IMR-90 (cell line): ENCODE measurements around the gene CCDC141.

Experiments used
- BHLHE40 ChIP-seq: fragments of 150-350 bp; IDR thresholded peaks from 2 replicates; pipeline ENCODE4 v1.6.1; 2016; ENCODE audit warnings: mild to moderate bottlenecking, low read depth, low read length
- CEBPB ChIP-seq: IDR thresholded peaks from 2 replicates; pipeline ENCODE4 v1.6.1; 2012; ENCODE audit warnings: low read depth, low read length, improper control_type of control experiment
- FOS ChIP-seq: fragments of 150-350 bp; IDR thresholded peaks from 2 replicates; pipeline ENCODE4 v1.6.1; 2016; ENCODE audit warnings: low read depth, low read length
- MAFK ChIP-seq: IDR thresholded peaks from 2 replicates; pipeline ENCODE4 v1.6.1; 2012; ENCODE audit warnings: low read depth, low read length, improper control_type of control experiment
- MAZ ChIP-seq: IDR thresholded peaks from 2 replicates; pipeline ENCODE4 v1.6.1; 2012; ENCODE audit warnings: low read depth, mild to moderate bottlenecking, low read length, improper control_type of control experiment, moderate library complexity, borderline replicate concordance
- MXI1 ChIP-seq: IDR thresholded peaks from 2 replicates; pipeline ENCODE4 v1.6.1; 2012; ENCODE audit warnings: low read depth, mild to moderate bottlenecking, low read length, moderate library complexity, borderline replicate concordance
- NFE2L2 ChIP-seq: fragments of 150-350 bp; IDR thresholded peaks from 2 replicates; pipeline ENCODE4 v1.6.1; 2016; ENCODE audit warnings: low read depth, mild to moderate bottlenecking, low read length
- POLR2A ChIP-seq: IDR thresholded peaks from 2 replicates; pipeline ENCODE4 v1.6.1; 2012; ENCODE audit warnings: mild to moderate bottlenecking, low read depth, low read length
- RAD21 ChIP-seq: IDR thresholded peaks from 2 replicates; pipeline ENCODE4 v1.6.1; 2012; ENCODE audit warnings: low read length, improper control_type of control experiment
- RCOR1 ChIP-seq: IDR thresholded peaks from 2 replicates; pipeline ENCODE4 v1.6.1; 2012; ENCODE audit warnings: mild to moderate bottlenecking, low read length, improper control_type of control experiment; ENCODE audit not compliant: insufficient replicate concordance
- SMC3 ChIP-seq: fragments of 150-350 bp; IDR thresholded peaks from 2 replicates; pipeline ENCODE4 v1.6.1; 2016; ENCODE audit warnings: low read depth, mild to moderate bottlenecking, antibody characterized with exemption, low read length, moderate library complexity
- TF ChIP-seq, protein P1 (sequence below): conservative IDR thresholded peaks from 2 replicates; pipeline ENCODE4 v1.5.1; 2012; ENCODE audit warnings: mild to moderate bottlenecking, low read depth, low read length, improper control_type of control experiment
- TF ChIP-seq, protein P2 (sequence below): fragments of 150-350 bp; IDR thresholded peaks from 2 replicates; pipeline ENCODE4 v1.6.1; 2017; ENCODE audit warnings: mild to moderate bottlenecking, antibody characterized with exemption, low read length, low read depth

DNA sequence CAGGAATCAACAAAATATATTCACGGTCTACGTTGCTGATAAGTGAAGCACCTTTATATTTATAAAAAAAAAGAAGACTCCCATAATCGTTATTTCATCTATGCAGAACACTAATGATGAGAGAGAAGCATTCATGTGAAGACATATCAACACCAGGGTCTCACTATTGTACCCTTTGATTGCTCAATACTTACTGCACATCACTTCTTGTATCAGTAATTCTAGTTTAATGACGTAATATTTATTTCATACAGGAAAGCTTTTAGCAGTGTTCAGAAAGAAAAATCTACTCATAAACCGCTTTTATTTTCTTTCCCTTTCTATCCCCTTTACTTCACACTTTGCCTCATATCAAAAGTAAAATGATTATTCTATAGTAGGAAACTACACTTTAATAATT, 30.7 kb downstream of the CCDC141 start:
- TF ChIP-seq MAZ: no peak
- no peak for TF ChIP-seq POLR2A
- TF ChIP-seq, protein P1, sequence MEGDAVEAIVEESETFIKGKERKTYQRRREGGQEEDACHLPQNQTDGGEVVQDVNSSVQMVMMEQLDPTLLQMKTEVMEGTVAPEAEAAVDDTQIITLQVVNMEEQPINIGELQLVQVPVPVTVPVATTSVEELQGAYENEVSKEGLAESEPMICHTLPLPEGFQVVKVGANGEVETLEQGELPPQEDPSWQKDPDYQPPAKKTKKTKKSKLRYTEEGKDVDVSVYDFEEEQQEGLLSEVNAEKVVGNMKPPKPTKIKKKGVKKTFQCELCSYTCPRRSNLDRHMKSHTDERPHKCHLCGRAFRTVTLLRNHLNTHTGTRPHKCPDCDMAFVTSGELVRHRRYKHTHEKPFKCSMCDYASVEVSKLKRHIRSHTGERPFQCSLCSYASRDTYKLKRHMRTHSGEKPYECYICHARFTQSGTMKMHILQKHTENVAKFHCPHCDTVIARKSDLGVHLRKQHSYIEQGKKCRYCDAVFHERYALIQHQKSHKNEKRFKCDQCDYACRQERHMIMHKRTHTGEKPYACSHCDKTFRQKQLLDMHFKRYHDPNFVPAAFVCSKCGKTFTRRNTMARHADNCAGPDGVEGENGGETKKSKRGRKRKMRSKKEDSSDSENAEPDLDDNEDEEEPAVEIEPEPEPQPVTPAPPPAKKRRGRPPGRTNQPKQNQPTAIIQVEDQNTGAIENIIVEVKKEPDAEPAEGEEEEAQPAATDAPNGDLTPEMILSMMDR: no peak
- TF ChIP-seq, protein P2, sequence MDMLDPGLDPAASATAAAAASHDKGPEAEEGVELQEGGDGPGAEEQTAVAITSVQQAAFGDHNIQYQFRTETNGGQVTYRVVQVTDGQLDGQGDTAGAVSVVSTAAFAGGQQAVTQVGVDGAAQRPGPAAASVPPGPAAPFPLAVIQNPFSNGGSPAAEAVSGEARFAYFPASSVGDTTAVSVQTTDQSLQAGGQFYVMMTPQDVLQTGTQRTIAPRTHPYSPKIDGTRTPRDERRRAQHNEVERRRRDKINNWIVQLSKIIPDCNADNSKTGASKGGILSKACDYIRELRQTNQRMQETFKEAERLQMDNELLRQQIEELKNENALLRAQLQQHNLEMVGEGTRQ: no peak
- no peak for TF ChIP-seq MXI1
- no peak for TF ChIP-seq RAD21
- TF ChIP-seq FOS: no peak
- no peak for TF ChIP-seq RCOR1
- peak; percentile 67 for TF ChIP-seq CEBPB
- no peak for TF ChIP-seq BHLHE40
- TF ChIP-seq NFE2L2: no peak
- TF ChIP-seq MAFK: no peak
- TF ChIP-seq SMC3: no peak
